Left forelimb (tissue), 1 donor: ENCODE results near the gene ADAMTSL4.
"Not testable (repeated sequence)": the region's sequence is repeated elsewhere in the genome, so short reads cannot be mapped to it uniquely, and the experiment has no call there.

ENCODE experiments used
- DNase-seq: peaks from one replicate; pipeline ENCODE4 v3.0.0-alpha.2; 2018; ENCODE audit warnings: low spot score

Gene ADAMTSL4

GRCh38 chr1:150567341-150567716, 18.1 kb downstream of the ADAMTSL4 start:
- DNase-seq: no peak

- peak; percentile 84 for DNase-seq
These were observed 18.7 kb downstream of the ADAMTSL4 start for GRCh38 chr1:150567717-150568593.

GRCh38 chr1:150568594-150568966, 19.4 kb downstream of the ADAMTSL4 start:
- DNase-seq: no peak

GRCh38 chr1:150572918-150573647, 23.9 kb downstream of the ADAMTSL4 start:
- no peak for DNase-seq

- DNase-seq: not testable (repeated sequence)
These were observed 24.5 kb downstream of the ADAMTSL4 start for GRCh38 chr1:150573648-150574071.

- DNase-seq: no peak
These were observed 25.3 kb downstream of the ADAMTSL4 start for GRCh38 chr1:150574260-150575071.

GRCh38 chr1:150575072-150575489, 25.9 kb downstream of the ADAMTSL4 start:
- no peak for DNase-seq

- no peak for DNase-seq
These were observed 26.5 kb downstream of the ADAMTSL4 start for GRCh38 chr1:150575518-150576366.

- DNase-seq: no peak
These were observed 27.1 kb downstream of the ADAMTSL4 start for GRCh38 chr1:150576367-150576711.

- DNase-seq: no peak
These were observed 27.8 kb downstream of the ADAMTSL4 start for GRCh38 chr1:150576794-150577556.

- no peak for DNase-seq
These were observed 28.5 kb downstream of the ADAMTSL4 start for GRCh38 chr1:150577557-150578271.

- DNase-seq: peak; percentile 79
These were observed 29.3 kb downstream of the ADAMTSL4 start for GRCh38 chr1:150578272-150579109.

- DNase-seq: peak; percentile 95
These were observed 30.1 kb downstream of the ADAMTSL4 start, which contains the start of gene MCL1 for GRCh38 chr1:150579110-150579944. Gene MCL1 (minus strand): TSS chr1:150579610. CDS start chr1:150579530, 80 bp downstream.

GRCh38 chr1:150579945-150580642, 30.9 kb downstream of the ADAMTSL4 start:
- DNase-seq: no peak

- DNase-seq: not testable (repeated sequence)
These were observed 31.8 kb downstream of the ADAMTSL4 start for GRCh38 chr1:150580966-150581365.

GRCh38 chr1:150581437-150581836, 32.2 kb downstream of the ADAMTSL4 start:
- not testable (repeated sequence) for DNase-seq

- DNase-seq: not testable (repeated sequence)
These were observed 32.8 kb downstream of the ADAMTSL4 start for GRCh38 chr1:150581962-150582361.
